Trophoblast cell (in vitro differentiated cells and primary cell): ENCODE results near the gene SDC3.
"Not testable (repeated sequence)": the region's sequence is repeated elsewhere in the genome, so short reads cannot be mapped to it uniquely, and the experiment has no call there.

Experiments
- DNase-seq, 2 donors: peaks; one replicate each; pipeline ENCODE4 v3.0.0-alpha.2; 2016
- H2AFZ ChIP-seq: 2 replicates; pipeline ENCODE4 v1.6.1; 2013; ENCODE audit warnings: low read length, moderate library complexity, mild to moderate bottlenecking; ENCODE audit not compliant: insufficient read depth, poor library complexity
- H2AK5ac ChIP-seq: 2 replicates; pipeline ENCODE4 v1.6.1; 2013; ENCODE audit warnings: mild to moderate bottlenecking, low read length
- H2BK120ac ChIP-seq: 2 replicates; pipeline ENCODE4 v1.6.1; 2013; ENCODE audit warnings: low read length, mild to moderate bottlenecking, moderate library complexity; ENCODE audit not compliant: insufficient read depth, poor library complexity
- H2BK12ac ChIP-seq: 2 replicates; pipeline ENCODE4 v1.6.1; 2013; ENCODE audit warnings: mild to moderate bottlenecking, low read length, moderate library complexity
- H2BK5ac ChIP-seq: 2 replicates; pipeline ENCODE4 v1.6.1; 2013; ENCODE audit warnings: low read length, low read depth, moderate library complexity, mild to moderate bottlenecking; ENCODE audit not compliant: poor library complexity
- H3K14ac ChIP-seq: 2 replicates; pipeline ENCODE4 v1.6.1; 2013; ENCODE audit warnings: mild to moderate bottlenecking, low read length
- H3K18ac ChIP-seq: 2 replicates; pipeline ENCODE4 v1.6.1; 2013; ENCODE audit warnings: mild to moderate bottlenecking, low read length
- H3K23ac ChIP-seq: 2 replicates; pipeline ENCODE4 v1.6.1; 2013; ENCODE audit warnings: low read length
- H3K27ac ChIP-seq: 2 replicates; pipeline ENCODE4 v1.5.1; 2013; ENCODE audit warnings: low read depth, mild to moderate bottlenecking, inconsistent platforms, low read length, moderate library complexity
- H3K27me3 ChIP-seq: 2 replicates; pipeline ENCODE4 v1.6.1; 2013; ENCODE audit warnings: inconsistent platforms, mild to moderate bottlenecking, low read length, moderate library complexity; ENCODE audit not compliant: insufficient read depth
- H3K36me3 ChIP-seq, 2 experiments: 1 replicate in 1 of 2; 2 replicates in 1 of 2; pipeline ENCODE4 v1.6.1; 2013; ENCODE audit warnings: low read length in 2 of 2, mild to moderate bottlenecking in 2 of 2, moderate library complexity in 1 of 2; ENCODE audit not compliant: insufficient read depth in 2 of 2, control insufficient read depth in 1 of 2
- H3K4ac ChIP-seq: 2 replicates; pipeline ENCODE4 v1.6.1; 2013; ENCODE audit warnings: low read depth, mild to moderate bottlenecking, low read length, moderate library complexity
- H3K4me1 ChIP-seq, 2 experiments: 1 replicate in 1 of 2; 2 replicates in 1 of 2; pipeline ENCODE4 v1.6.1; 2013; ENCODE audit warnings: low read length in 2 of 2, mild to moderate bottlenecking in 2 of 2, moderate library complexity in 1 of 2; ENCODE audit not compliant: insufficient read depth in 2 of 2, control insufficient read depth in 1 of 2
- H3K4me2 ChIP-seq: 2 replicates; pipeline ENCODE4 v1.6.1; 2013; ENCODE audit warnings: inconsistent platforms, mild to moderate bottlenecking, low read length, moderate library complexity
- H3K4me3 ChIP-seq: 2 replicates; pipeline ENCODE4 v1.5.1; 2013; ENCODE audit warnings: mild to moderate bottlenecking, low read depth, low read length, inconsistent platforms
- H3K79me1 ChIP-seq: one replicate; pipeline ENCODE4 v1.6.1; 2013; ENCODE audit warnings: low read length
- H3K79me2 ChIP-seq: 2 replicates; pipeline ENCODE4 v1.6.1; 2013; ENCODE audit warnings: low read length, mild to moderate bottlenecking; ENCODE audit not compliant: control insufficient read depth, insufficient read depth, poor library complexity
- H3K9ac ChIP-seq: 2 replicates; pipeline ENCODE4 v1.6.1; 2013; ENCODE audit warnings: mild to moderate bottlenecking, low read length
- H3K9me3 ChIP-seq: 2 replicates; pipeline ENCODE4 v1.6.1; 2013; ENCODE audit warnings: low read depth, mild to moderate bottlenecking, control low read depth, inconsistent platforms, low read length; ENCODE audit not compliant: insufficient read depth
- H4K12ac ChIP-seq: 2 replicates; pipeline ENCODE4 v1.6.1; 2013; ENCODE audit warnings: low read depth, mild to moderate bottlenecking, low read length, moderate library complexity
- H4K8ac ChIP-seq: 2 replicates; pipeline ENCODE4 v1.6.1; 2013; ENCODE audit warnings: low read depth, mild to moderate bottlenecking, low read length, moderate library complexity
- H4K91ac ChIP-seq: one replicate; pipeline ENCODE4 v1.6.1; 2013; ENCODE audit warnings: low read depth, mild to moderate bottlenecking, low read length, moderate library complexity
- WGBS: extraction: QIAGEN DNeasy Blood & Tissue Kit; methylation state at CpG from one replicate; pipeline ENCODE4 v1.1.7; 2013; ENCODE audit warnings: missing lambda C conversion rate; ENCODE audit not compliant: insufficient read length, insufficient coverage; ENCODE audit errors: extremely low coverage; 5-methylcytosine and 5-hydroxymethylcytosine counted together

Gene SDC3

GRCh38 chr1:30870035-30870434, 38.5 kb downstream of the SDC3 start:
- Histone ChIP-seq H3K27ac (no peak overlapping the region), H3K36me3 (peaks cover 32 to 35% of the 10 kb centered on the region in 2 experiments), H3K27me3 (no peaks in the 10 kb centered on the region), H2AK5ac (no peak overlapping the region), H3K9ac (no peak overlapping the region), H3K4me3 (no peak overlapping the region), H2BK5ac (no peak overlapping the region), H3K18ac (no peak overlapping the region), H2BK120ac (no peak overlapping the region), H3K4ac (no peak overlapping the region), H4K8ac (no peak overlapping the region), H3K9me3 (peaks cover 22% of the 10 kb centered on the region), H3K4me1 (peaks cover 0 to under 1% of the 10 kb centered on the region in 2 experiments), H4K12ac (no peak overlapping the region), H4K91ac (no peak overlapping the region), H3K79me2 (no peaks in the 10 kb centered on the region), H3K14ac (no peak overlapping the region), H2BK12ac (no peak overlapping the region), H3K4me2 (no peak overlapping the region), H3K79me1 (no peaks in the 10 kb centered on the region), H2AFZ (no peak overlapping the region), H3K23ac (no peak overlapping the region)
- no peak for DNase-seq
- WGBS = no CpG with 5 or more reads among the region's 3 CpGs

- Histone ChIP-seq H2AFZ (no peak overlapping the region), H3K36me3 (peaks cover 25% of the 10 kb centered on the region in 2 experiments), H3K79me1 (no peaks in the 10 kb centered on the region), H2BK120ac (no peak overlapping the region), H3K14ac (no peak overlapping the region), H4K12ac (no peak overlapping the region), H3K79me2 (no peaks in the 10 kb centered on the region), H3K4ac (no peak overlapping the region), H2AK5ac (no peak overlapping the region), H3K4me1 (no peaks in the 10 kb centered on the region), H2BK12ac (no peak overlapping the region), H2BK5ac (no peak overlapping the region), H3K4me3 (no peak overlapping the region), H4K91ac (no peak overlapping the region), H3K4me2 (no peak overlapping the region), H3K23ac (no peak overlapping the region), H3K9ac (no peak overlapping the region), H3K27me3 (no peaks in the 10 kb centered on the region), H3K18ac (no peak overlapping the region), H4K8ac (no peak overlapping the region), H3K27ac (no peak overlapping the region), H3K9me3 (peaks cover 19% of the 10 kb centered on the region)
- WGBS = no CpG with 5 or more reads among the region's 13 CpGs
- DNase-seq = no peak
These were observed 39.6 kb downstream of the SDC3 start for GRCh38 chr1:30868833-30869435.

DNA sequence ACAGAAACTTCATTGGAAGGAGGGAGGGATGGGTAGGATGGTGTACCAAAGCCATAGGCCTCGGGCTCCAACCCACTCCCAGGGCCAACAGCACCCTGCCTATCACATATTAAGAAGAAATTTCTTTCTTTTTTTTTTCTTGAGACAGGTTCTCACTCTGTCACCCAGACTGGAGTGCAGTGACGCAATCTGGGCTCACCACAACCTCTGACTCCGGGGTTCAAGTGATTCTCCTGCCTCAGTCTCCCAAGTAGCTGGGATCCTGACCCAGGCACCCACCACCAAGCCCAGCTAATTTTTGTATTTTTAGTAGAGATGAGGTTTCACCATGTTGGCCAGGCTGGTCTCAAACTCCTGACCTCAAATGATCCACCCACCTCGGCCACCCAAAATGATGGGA, 40.5 kb downstream of the SDC3 start:
- not testable (repeated sequence) for H3K79me2 ChIP-seq

DNA sequence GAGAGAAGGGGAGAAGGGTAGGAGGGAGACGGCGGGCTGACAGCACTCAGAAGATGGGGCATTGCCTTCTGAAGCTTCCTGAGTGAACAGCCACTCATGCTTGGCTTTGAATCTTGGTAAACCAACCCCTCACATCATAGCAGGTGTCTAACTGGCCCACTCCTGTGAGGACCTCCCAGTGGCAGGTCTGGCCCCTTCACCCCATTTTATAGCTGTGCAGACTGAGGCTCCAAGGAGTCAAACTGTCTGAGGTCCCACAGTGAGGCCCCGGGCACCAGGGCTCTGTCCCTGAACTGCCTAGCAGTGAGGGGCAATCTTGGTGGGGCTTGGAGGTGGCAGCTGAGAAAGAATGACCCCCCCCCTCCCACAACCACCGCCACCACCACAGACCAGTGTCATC, 41.0 kb downstream of the SDC3 start:
- no CpG with 5 or more reads among the region's 4 CpGs for WGBS
- H3K18ac ChIP-seq = no peak overlapping the region
- H2AFZ ChIP-seq = no peak overlapping the region

More for the DNA sequence above, 40.5 kb downstream of the SDC3 start:
- not testable (repeated sequence) for H3K4me2 ChIP-seq, DNase-seq, H4K8ac ChIP-seq, H4K12ac ChIP-seq, H3K18ac ChIP-seq, H3K23ac ChIP-seq, H2BK12ac ChIP-seq, H4K91ac ChIP-seq, H3K4me1 ChIP-seq, H2AK5ac ChIP-seq, H3K9ac ChIP-seq, H3K4me3 ChIP-seq, H3K14ac ChIP-seq, H2BK5ac ChIP-seq, H3K27ac ChIP-seq, H3K27me3 ChIP-seq, H2BK120ac ChIP-seq, H3K4ac ChIP-seq, H3K79me1 ChIP-seq, H2AFZ ChIP-seq
- peaks cover 18% of the 10 kb centered on the region in 2 experiments for H3K36me3 ChIP-seq
- WGBS = no CpG with 5 or more reads among the region's 4 CpGs
- peaks cover 13% of the 10 kb centered on the region for H3K9me3 ChIP-seq

More for the DNA sequence above, 41.0 kb downstream of the SDC3 start:
- H3K36me3 ChIP-seq = peaks cover 12 to 13% of the 10 kb centered on the region in 2 experiments
- DNase-seq = no peak
- no peak overlapping the region for H3K9ac ChIP-seq
- H2AK5ac ChIP-seq = no peak overlapping the region
- H3K4me3 ChIP-seq = no peak overlapping the region
- no peak overlapping the region for H2BK5ac ChIP-seq
- no peak overlapping the region for H3K23ac ChIP-seq
- no peaks in the 10 kb centered on the region for H3K79me2 ChIP-seq
- no peak overlapping the region for H3K4me2 ChIP-seq
- H3K27me3 ChIP-seq = no peaks in the 10 kb centered on the region
- peaks cover 8% of the 10 kb centered on the region for H3K9me3 ChIP-seq
- H4K12ac ChIP-seq = no peak overlapping the region
- no peaks in the 10 kb centered on the region for H3K79me1 ChIP-seq
- H2BK120ac ChIP-seq = no peak overlapping the region
- H3K4ac ChIP-seq = no peak overlapping the region
- no peak overlapping the region for H4K8ac ChIP-seq
- no peak overlapping the region for H3K14ac ChIP-seq
- H2BK12ac ChIP-seq = no peak overlapping the region
- H4K91ac ChIP-seq = no peak overlapping the region
- no peaks in the 10 kb centered on the region for H3K4me1 ChIP-seq
- no peak overlapping the region for H3K27ac ChIP-seq
